Left lung (tissue), 10 donors: ENCODE results near the gene DDI2. TPM values are rescaled to one million over a fixed set of nuclear protein-coding genes. Genes with fewer than 3 reads are reported as not detected.

Experiments
- ATAC-seq: fragments of 200-7000 bp; cut with Tn5 transposase; one replicate; pipeline ENCODE4 v1.9.1; 2020; ENCODE audit warnings: moderate library complexity
- DNase-seq, 4 donors: peaks; one replicate each; pipeline ENCODE4 v3.0.0-alpha.2; 2013 to 2020
- H3K27ac ChIP-seq, 2 donors: fragments of 200-600 bp; sonication (generic) in 1 of 2; one replicate each; pipeline versions ENCODE4 v1.5.0 to v1.8.0; 2020 to 2021
- H3K27me3 ChIP-seq, 2 donors: fragments of 200-600 bp; sonication (generic) in 1 of 2; one replicate each; pipeline versions ENCODE4 v1.5.0 to v1.8.0; 2020 to 2021
- H3K36me3 ChIP-seq, 2 donors: fragments of 200-600 bp; sonication (generic) in 1 of 2; one replicate each; pipeline versions ENCODE4 v1.5.0 to v1.8.0; 2020 to 2021
- H3K4me1 ChIP-seq, 2 donors: fragments of 200-600 bp; one replicate each; pipeline ENCODE4 v1.8.0; 2021
- H3K4me3 ChIP-seq, 2 donors: fragments of 200-600 bp; sonication (generic) in 1 of 2; one replicate each; pipeline versions ENCODE4 v1.5.0 to v1.8.0; 2020 to 2021; ENCODE audit warnings: mild to moderate bottlenecking in 1 of 2
- H3K9me3 ChIP-seq, 2 donors: fragments of 200-600 bp; sonication (generic) in 1 of 2; one replicate each; pipeline versions ENCODE4 v1.5.0 to v1.8.0; 2020 to 2021
- CTCF ChIP-seq, 2 donors: fragments of 200-600 bp; sonication (generic) in 1 of 2; IDR thresholded peaks; one replicate each; pipeline versions ENCODE4 v1.5.0 to v1.8.0; 2021; ENCODE audit warnings: antibody characterized with exemption in 2 of 2
- intact Hi-C, 2 donors: fragments of 100-400 bp; cut with DNase I; formaldehyde crosslinking; loops; one replicate each; pipeline versions ENCODE4 v1.11.2 to v1.14.2; 2022
- polyA plus RNA-seq, 6 donors: library from polyadenylated mRNA; unstranded; fragments of 120-200 nt; gene quantifications; one replicate each; pipeline ENCODE4 v1.2.1, GENCODE V29; 2013; ENCODE audit not compliant: insufficient read length in 6 of 6
- total RNA-seq, 2 donors: library from RNA; stranded (reverse); fragmentation: NEBNext Ultra II Directional; extraction: Animal tissue kit (Norgen Biotek cat#: 25700); gene quantifications; one replicate each; pipeline ENCODE4 v1.2.1, GENCODE V29; 2021
- donor health status: DM: no; HTN: yes; CAD: no.
- donor health status: DM: no; HTN: no; CAD: no.

Gene DDI2
- total and polyA plus RNA-seq, 8 donors, result 20.4 to 37.7 (median 22.6) TPM

- peaks cover 19 to 59% of the 10 kb centered on the region in 2 donors for H3K4me1 ChIP-seq
- intact Hi-C loops, result no loop called here
- H3K27ac ChIP-seq, result peak overlapping the region; percentile 96 to 98
- H3K27me3 ChIP-seq, result no peaks in the 10 kb centered on the region
- H3K36me3 ChIP-seq, result no peaks in the 10 kb centered on the region
- no peak for ATAC-seq
- DNase-seq, result no peak
- H3K9me3 ChIP-seq, result no peaks in the 10 kb centered on the region
- no peak for TF ChIP-seq CTCF (IDR thresholded peaks at IDR 0.05)
- H3K4me3 ChIP-seq, result peak overlapping the region; percentile 88 to 92
These were observed 908 bp downstream of the DDI2 start for GRCh38 chr1:15618077-15618654.

GRCh38 chr1:15618655-15619525 lies 1.6 kb downstream of the DDI2 start:
- Histone ChIP-seq H3K27ac (peak overlapping the region; percentile 96 to 98), H3K4me3 (peak overlapping the region; percentile 88 to 92), H3K36me3 (no peaks in the 10 kb centered on the region), H3K9me3 (no peaks in the 10 kb centered on the region), H3K4me1 (peaks cover 19 to 66% of the 10 kb centered on the region in 2 donors), H3K27me3 (no peaks in the 10 kb centered on the region)
- no peak for TF ChIP-seq CTCF (IDR thresholded peaks at IDR 0.05)
- peak; percentile 3 for ATAC-seq
- intact Hi-C loops, result no loop called here
- DNase-seq, result peak in 2 of 4 donors; percentile 77 to 88

GRCh38 chr1:15620155-15620545 lies 2.9 kb downstream of the DDI2 start:
- no peak for TF ChIP-seq CTCF (IDR thresholded peaks at IDR 0.05)
- DNase-seq, result no peak
- Histone ChIP-seq H3K27ac (peak overlapping the region; percentile 96 to 98), H3K27me3 (no peaks in the 10 kb centered on the region), H3K9me3 (no peaks in the 10 kb centered on the region), H3K4me1 (peaks cover 19 to 79% of the 10 kb centered on the region in 2 donors), H3K36me3 (no peaks in the 10 kb centered on the region), H3K4me3 (peak overlapping the region in 1 of 2 donors; percentile 92)
- intact Hi-C loops, result no loop called here
- no peak for ATAC-seq

GRCh38 chr1:15620902-15621682 lies 3.8 kb downstream of the DDI2 start:
- H3K9me3 ChIP-seq, result no peaks in the 10 kb centered on the region
- H3K4me1 ChIP-seq, result peaks cover 19 to 84% of the 10 kb centered on the region in 2 donors
- no peak for TF ChIP-seq CTCF (IDR thresholded peaks at IDR 0.05)
- intact Hi-C loops, result no loop called here
- H3K36me3 ChIP-seq, result no peaks in the 10 kb centered on the region
- H3K27me3 ChIP-seq, result no peaks in the 10 kb centered on the region
- ATAC-seq (no peak), DNase-seq (no peak)
- H3K4me3 ChIP-seq, result no peak overlapping the region
- peak overlapping the region in 1 of 2 donors; percentile 98 for H3K27ac ChIP-seq
